IMR-90 (cell line): ENCODE results near the gene NCAPH2. TPM values are rescaled to one million over a fixed set of nuclear protein-coding genes. Genes with fewer than 3 reads are reported as not detected.

Experiments used
- ATAC-seq: fragments of 200-7000 bp; cut with Tn5 transposase; 2 replicates; pipeline ENCODE4 v1.9.1; 2020; ENCODE audit warnings: low read depth, mild to moderate bottlenecking, moderate library complexity
- BruUV-seq: library from RNA; stranded (reverse); fragments of 400-500 nt; replicated peaks from 2 replicates; lab custom pipeline; 2021; lab: Mats Ljungman, UMichigan
- CTCF ChIA-PET: fragments of 300-600 bp; formaldehyde crosslinking; extraction: SDS; loops from one replicate; lab custom pipeline; 2021; ENCODE audit warnings: antibody characterized with exemption; lab: Yijun Ruan, JAX
- POLR2A ChIA-PET: fragments of 300-600 bp; sonication (Branson Sonifier 250); formaldehyde crosslinking; loops from one replicate; lab custom pipeline; 2022; ENCODE audit warnings: antibody characterized with exemption; ENCODE audit not compliant: unreplicated experiment; lab: Charles Lee
- DNase-seq: peaks from one replicate; pipeline ENCODE4 v3.0.0; 2013
- H2AFZ ChIP-seq: replicated peaks from 2 replicates; pipeline ENCODE3; 2013; ENCODE audit warnings: low read length, mild to moderate bottlenecking; ENCODE audit not compliant: poor library complexity
- H2AK5ac ChIP-seq: 2 replicates; pipeline ENCODE4 v1.6.1; 2013; ENCODE audit warnings: low read depth, low read length, inconsistent platforms
- H2AK9ac ChIP-seq: replicated peaks from 2 replicates; pipeline ENCODE3; 2013; ENCODE audit warnings: mild to moderate bottlenecking, low read depth, low read length, moderate library complexity; ENCODE audit not compliant: poor library complexity
- H2BK120ac ChIP-seq: 2 replicates; pipeline ENCODE4 v1.6.1; 2013; ENCODE audit warnings: low read depth, low read length, inconsistent platforms
- H2BK15ac ChIP-seq: 3 replicates; pipeline ENCODE4 v1.6.1; 2013; ENCODE audit warnings: low read depth, low read length, inconsistent platforms
- H2BK20ac ChIP-seq: 2 replicates; pipeline ENCODE4 v1.6.1; 2013; ENCODE audit warnings: low read depth, mild to moderate bottlenecking, inconsistent platforms, low read length, moderate library complexity
- H2BK5ac ChIP-seq: 2 replicates; pipeline ENCODE4 v1.6.1; 2013; ENCODE audit warnings: mild to moderate bottlenecking, low read depth, low read length, inconsistent platforms; ENCODE audit not compliant: poor library complexity, severe bottlenecking
- H3K14ac ChIP-seq: replicated peaks from 2 replicates; pipeline ENCODE4 v1.6.1; 2013; ENCODE audit warnings: low read depth, low read length, inconsistent platforms
- H3K18ac ChIP-seq: 2 replicates; pipeline ENCODE4 v1.6.1; 2013; ENCODE audit warnings: low read depth, low read length, control low read depth
- H3K23ac ChIP-seq: 2 replicates; pipeline ENCODE4 v1.6.1; 2013; ENCODE audit warnings: low read depth, low read length, inconsistent platforms
- H3K27ac ChIP-seq: 2 replicates; pipeline ENCODE4 v1.5.1; 2013; ENCODE audit warnings: mild to moderate bottlenecking, control low read depth, low read length; ENCODE audit not compliant: insufficient read depth
- H3K27me3 ChIP-seq: 2 replicates; pipeline ENCODE4 v1.6.1; 2013; ENCODE audit warnings: low read length; ENCODE audit not compliant: control insufficient read depth, insufficient read depth
- H3K36me3 ChIP-seq: 2 replicates; pipeline ENCODE4 v1.6.1; 2013; ENCODE audit warnings: low read length, mixed read lengths; ENCODE audit not compliant: control insufficient read depth, insufficient read depth
- H3K4ac ChIP-seq: 2 replicates; pipeline ENCODE4 v1.6.1; 2013; ENCODE audit warnings: low read depth, low read length, inconsistent platforms
- H3K4me1 ChIP-seq: 2 replicates; pipeline ENCODE4 v1.6.1; 2013; ENCODE audit warnings: low read length, mixed read lengths; ENCODE audit not compliant: control insufficient read depth, insufficient read depth
- H3K4me2 ChIP-seq: 2 replicates; pipeline ENCODE4 v1.6.1; 2013; ENCODE audit warnings: low read depth, mild to moderate bottlenecking, control low read depth, low read length, moderate library complexity
- H3K4me3 ChIP-seq: 2 replicates; pipeline ENCODE4 v1.5.1; 2013; ENCODE audit warnings: low read depth, mild to moderate bottlenecking, control low read depth, low read length, moderate library complexity; ENCODE audit not compliant: insufficient read depth
- H3K56ac ChIP-seq: 2 replicates; pipeline ENCODE4 v1.6.1; 2013; ENCODE audit warnings: low read length, inconsistent platforms; ENCODE audit not compliant: insufficient read depth; ENCODE audit errors: extremely low read depth
- H3K79me1 ChIP-seq, 2 experiments: 2 replicates each; pipeline ENCODE4 v1.6.1; 2013; ENCODE audit warnings: low read length in 2 of 2, inconsistent platforms in 1 of 2, low read depth in 1 of 2
- H3K9ac ChIP-seq: 2 replicates; pipeline ENCODE4 v1.6.1; 2013; ENCODE audit warnings: low read depth, low read length, control low read depth
- H3K9me1 ChIP-seq: 2 replicates; pipeline ENCODE4 v1.6.1; 2013; ENCODE audit warnings: low read length, inconsistent platforms; ENCODE audit not compliant: insufficient read depth
- H3K9me3 ChIP-seq: 2 replicates; pipeline ENCODE4 v1.6.1; 2013; ENCODE audit warnings: low read length; ENCODE audit not compliant: control insufficient read depth, insufficient read depth
- H4K20me1 ChIP-seq: 2 replicates; pipeline ENCODE4 v1.6.1; 2013; ENCODE audit warnings: low read length, inconsistent platforms; ENCODE audit not compliant: insufficient read depth
- H4K5ac ChIP-seq: 2 replicates; pipeline ENCODE4 v1.6.1; 2013; ENCODE audit warnings: mild to moderate bottlenecking, low read depth, low read length, control low read depth
- H4K8ac ChIP-seq, 2 experiments: 2 replicates each; pipeline ENCODE4 v1.6.1; 2013; ENCODE audit warnings: low read depth in 2 of 2, low read length in 2 of 2, control low read depth in 1 of 2, inconsistent platforms in 1 of 2
- H4K91ac ChIP-seq: 2 replicates; pipeline ENCODE4 v1.6.1; 2013; ENCODE audit warnings: low read depth, low read length, inconsistent platforms; ENCODE audit not compliant: insufficient read depth
- MAFK ChIP-seq: IDR thresholded peaks from 2 replicates; pipeline ENCODE4 v1.6.1; 2012; ENCODE audit warnings: low read depth, low read length, improper control_type of control experiment
- WGBS, 2 experiments: methylation state at CpG; one replicate each; pipeline versions ENCODE4 v1.1.5 to v1.1.7; 2013; ENCODE audit warnings: missing lambda C conversion rate in 2 of 2; ENCODE audit not compliant: insufficient read length in 1 of 2; ENCODE audit errors: extremely low coverage in 2 of 2; 5-methylcytosine and 5-hydroxymethylcytosine counted together
- dilution Hi-C: fragments of 300-500 bp; cut with HindIII; formaldehyde crosslinking; loops from one replicate; pipeline ENCODE4 v1.14.3; 2018; ENCODE audit warnings: low sequenced_read_pairs; ENCODE audit not compliant: unreplicated experiment
- in situ Hi-C: fragments of 300-500 bp; cut with MboI; formaldehyde crosslinking; loops from 3 replicates; pipeline ENCODE4 v1.14.3; 2019; ENCODE audit warnings: low sequenced_read_pairs, inconsistent platforms, mixed read lengths
- intact Hi-C: fragments of 100-400 bp; cut with micrococcal nuclease; formaldehyde crosslinking; loops from 2 replicates; pipeline ENCODE4 v1.10.0; 2022
- polyA plus RNA-seq, 3 experiments: library from polyadenylated mRNA; depleted of rRNA; stranded (reverse); fragments of >200 nt; gene quantifications; 2 replicates each; pipeline ENCODE4 v1.2.3, GENCODE V29; 2012; ENCODE audit warnings: low replicate concordance in 1 of 3
- total RNA-seq: library from RNA; depleted of rRNA; stranded (reverse); fragments of >200 nt; gene quantifications from 2 replicates; pipeline ENCODE4 v1.2.3, GENCODE V29; 2012

Gene NCAPH2
- total and polyA plus RNA-seq, 2 of the 4 experiments (the other 2 are of a cell fraction): 30.2 to 38.5 TPM

- no TSS peak for BruUV-seq
- ATAC-seq (no peak), DNase-seq (no peak)
- no peak overlapping the region for H2AK5ac ChIP-seq
- no peak overlapping the region for H3K9ac ChIP-seq
- H2AK9ac ChIP-seq: no peak overlapping the region
- H3K27me3 ChIP-seq: no peaks in the 10 kb centered on the region; the same call in 1 of the 2 replicates
- H3K14ac ChIP-seq: no peak overlapping the region
- peaks cover 4% of the 10 kb centered on the region; the same call in 1 of the 2 replicates for H3K36me3 ChIP-seq
- no peak overlapping the region for H3K23ac ChIP-seq
- WGBS, 2 experiments: no CpG with 5 or more reads among the region's 23 CpGs
- no peak overlapping the region for H2AFZ ChIP-seq
- H2BK20ac ChIP-seq: no peak overlapping the region
- no peak overlapping the region for H3K4me2 ChIP-seq
- dilution Hi-C loops: no loop called here
- intact Hi-C loops: no loop called here
- no peak overlapping the region for H3K56ac ChIP-seq
- no peak overlapping the region for H3K18ac ChIP-seq
- H3K4me3 ChIP-seq: no peak overlapping the region
- H3K4me1 ChIP-seq: no peaks in the 10 kb centered on the region
- TF ChIP-seq MAFK: no peak
- H4K8ac ChIP-seq: no peak overlapping the region
- no peak overlapping the region for H3K27ac ChIP-seq
- no peak overlapping the region for H4K5ac ChIP-seq
- ChIA-PET CTCF (interaction anchor here (0.5 kb wide), 1 partner anchor 128 kb away, joined by 3 read pairs; no protein-coding TSS in a partner anchor), POLR2A (no interaction called here)
- no peak overlapping the region for H4K91ac ChIP-seq
- no peak overlapping the region for H2BK15ac ChIP-seq
- H2BK120ac ChIP-seq: no peak overlapping the region
- no peaks in the 10 kb centered on the region for H3K79me1 ChIP-seq
- no peaks in the 10 kb centered on the region for H3K9me1 ChIP-seq
- no peaks in the 10 kb centered on the region; the same call in 1 of the 2 replicates for H4K20me1 ChIP-seq
- in situ Hi-C loops: no loop called here
- no peak overlapping the region for H2BK5ac ChIP-seq
- no peaks in the 10 kb centered on the region for H3K9me3 ChIP-seq
- H3K4ac ChIP-seq: no peak overlapping the region
Observed at GRCh38 chr22:50487290-50488005, 20.6 kb upstream of the NCAPH2 start.
